Measurements from ENCODE around the gene ITGB7. TPM values are rescaled to one million over a fixed set of nuclear protein-coding genes. Genes with fewer than 3 reads are reported as not detected.

ITGB7 gene
- total and polyA plus RNA-seq, 9 of the 15 experiments (the other 6 are each of a cell fraction or from before 2014, with no cell fraction given) = 0.06 to 2.0 (median 0.67) TPM

DNA sequence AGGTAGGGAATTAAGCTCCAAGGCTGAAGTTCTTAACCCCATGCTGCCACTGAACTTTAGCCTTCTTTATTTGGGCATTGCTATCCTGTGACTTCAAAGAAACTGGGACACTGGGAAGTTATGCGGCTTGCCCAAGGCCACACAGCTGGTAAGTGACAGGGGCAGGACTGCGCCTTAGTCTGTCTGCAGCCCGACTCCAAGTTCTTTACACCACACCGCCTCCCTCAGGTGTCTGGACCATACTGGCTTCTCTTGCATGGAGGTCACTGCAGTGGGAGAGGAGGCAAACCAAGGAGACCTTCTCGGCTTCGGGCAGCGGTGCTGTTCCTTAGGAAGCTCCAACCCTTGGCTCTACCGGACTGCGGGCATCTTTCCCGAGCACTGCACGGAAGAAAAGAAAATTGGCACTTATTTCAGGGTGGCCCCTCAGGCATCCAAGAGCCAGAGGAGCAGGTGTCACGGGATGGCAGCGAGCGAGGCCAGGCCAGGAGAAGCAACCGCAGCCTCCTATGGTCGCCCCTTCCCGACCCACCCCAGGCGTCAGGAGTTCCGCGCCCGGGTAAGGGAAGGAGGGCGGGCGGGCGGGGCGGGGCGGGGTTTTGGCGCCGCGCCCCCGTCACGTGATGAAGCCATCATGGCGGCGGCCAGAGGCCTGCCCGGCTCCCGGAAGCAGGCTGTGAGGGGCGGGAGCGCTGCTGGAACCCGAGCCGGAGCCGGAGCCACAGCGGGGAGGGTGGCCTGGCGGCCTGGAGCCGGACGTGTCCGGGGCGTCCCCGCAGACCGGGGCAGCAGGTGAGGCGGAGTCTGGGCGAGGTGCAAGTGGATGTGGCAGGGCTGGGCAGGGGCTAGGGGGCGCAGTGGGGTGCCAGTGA is 44.7 kb upstream of the ITGB7 start (continued):
- TF ChIP-seq, protein P1, sequence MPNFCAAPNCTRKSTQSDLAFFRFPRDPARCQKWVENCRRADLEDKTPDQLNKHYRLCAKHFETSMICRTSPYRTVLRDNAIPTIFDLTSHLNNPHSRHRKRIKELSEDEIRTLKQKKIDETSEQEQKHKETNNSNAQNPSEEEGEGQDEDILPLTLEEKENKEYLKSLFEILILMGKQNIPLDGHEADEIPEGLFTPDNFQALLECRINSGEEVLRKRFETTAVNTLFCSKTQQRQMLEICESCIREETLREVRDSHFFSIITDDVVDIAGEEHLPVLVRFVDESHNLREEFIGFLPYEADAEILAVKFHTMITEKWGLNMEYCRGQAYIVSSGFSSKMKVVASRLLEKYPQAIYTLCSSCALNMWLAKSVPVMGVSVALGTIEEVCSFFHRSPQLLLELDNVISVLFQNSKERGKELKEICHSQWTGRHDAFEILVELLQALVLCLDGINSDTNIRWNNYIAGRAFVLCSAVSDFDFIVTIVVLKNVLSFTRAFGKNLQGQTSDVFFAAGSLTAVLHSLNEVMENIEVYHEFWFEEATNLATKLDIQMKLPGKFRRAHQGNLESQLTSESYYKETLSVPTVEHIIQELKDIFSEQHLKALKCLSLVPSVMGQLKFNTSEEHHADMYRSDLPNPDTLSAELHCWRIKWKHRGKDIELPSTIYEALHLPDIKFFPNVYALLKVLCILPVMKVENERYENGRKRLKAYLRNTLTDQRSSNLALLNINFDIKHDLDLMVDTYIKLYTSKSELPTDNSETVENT (CRISPR knock-in tag; IDR thresholded peaks at IDR 0.05) = peak; percentile 31; the same call in 1 of the 2 replicates
- TF ChIP-seq RBM15 (IDR thresholded peaks at IDR 0.05; ENCODE audit: insufficient read depth, low read length) = no peak
- TF ChIP-seq, protein P2, sequence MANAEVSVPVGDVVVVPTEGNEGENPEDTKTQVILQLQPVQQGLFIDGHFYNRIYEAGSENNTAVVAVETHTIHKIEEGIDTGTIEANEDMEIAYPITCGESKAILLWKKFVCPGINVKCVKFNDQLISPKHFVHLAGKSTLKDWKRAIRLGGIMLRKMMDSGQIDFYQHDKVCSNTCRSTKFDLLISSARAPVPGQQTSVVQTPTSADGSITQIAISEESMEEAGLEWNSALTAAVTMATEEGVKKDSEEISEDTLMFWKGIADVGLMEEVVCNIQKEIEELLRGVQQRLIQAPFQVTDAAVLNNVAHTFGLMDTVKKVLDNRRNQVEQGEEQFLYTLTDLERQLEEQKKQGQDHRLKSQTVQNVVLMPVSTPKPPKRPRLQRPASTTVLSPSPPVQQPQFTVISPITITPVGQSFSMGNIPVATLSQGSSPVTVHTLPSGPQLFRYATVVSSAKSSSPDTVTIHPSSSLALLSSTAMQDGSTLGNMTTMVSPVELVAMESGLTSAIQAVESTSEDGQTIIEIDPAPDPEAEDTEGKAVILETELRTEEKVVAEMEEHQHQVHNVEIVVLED (CRISPR knock-in tag; IDR thresholded peaks at IDR 0.05) = no peak
- peak; percentile 65 for TF ChIP-seq ETV1 (tag; conservative IDR thresholded peaks at IDR 0.05; ENCODE audit: low read depth)
- no peak; a peak in 1 of 3 replicates for TF ChIP-seq CBX3 (IDR thresholded peaks at IDR 0.05; ENCODE audit: borderline replicate concordance in 1 of 2, low read length in 2 of 2)
- TF ChIP-seq NFE2L1 (tag; IDR thresholded peaks at IDR 0.05; ENCODE audit: borderline replicate concordance, low read depth) = no peak
- TF ChIP-seq CBX1 (IDR thresholded peaks at IDR 0.05; ENCODE audit: low read depth) = no peak
- no peak for TF ChIP-seq NFYB (IDR thresholded peaks at IDR 0.05; ENCODE audit: extremely low read depth, insufficient read length)
- TF ChIP-seq JUND (IDR thresholded peaks at IDR 0.05; ENCODE audit: borderline replicate concordance, low read depth, low read length) = 0 out of 2 replicates have a peak, but pooled peaks have one; percentile 37
- peak; percentile 28; the same call in 1 of the 3 replicates for TF ChIP-seq JUND (tag; IDR thresholded peaks at IDR 0.05; ENCODE audit: borderline replicate concordance, low read depth, low read length)
- TF ChIP-seq SAFB (IDR thresholded peaks at IDR 0.05; ENCODE audit: borderline replicate concordance, low read depth, low read length) = no peak
- no peak for TF ChIP-seq RBM39 (optimal IDR thresholded peaks at IDR 0.05; ENCODE audit: low read depth, low read length)
- TF ChIP-seq NCOA4 (IDR thresholded peaks at IDR 0.05; ENCODE audit: partially characterized antibody) = no peak
- TF ChIP-seq ZNF174 (CRISPR knock-in tag; IDR thresholded peaks at IDR 0.05) = no peak
- TF ChIP-seq ZNF165 (CRISPR knock-in tag; IDR thresholded peaks at IDR 0.05; ENCODE audit: borderline replicate concordance) = no peak
- TF ChIP-seq LEF1 (IDR thresholded peaks at IDR 0.05) = no peak
- peak; percentile 50 for TF ChIP-seq DACH1 (IDR thresholded peaks at IDR 0.05; ENCODE audit: partially characterized antibody)
- TF ChIP-seq GATAD2B (IDR thresholded peaks at IDR 0.05; ENCODE audit: borderline replicate concordance) = no peak
- TF ChIP-seq PRMT5 (CRISPR knock-in tag; IDR thresholded peaks at IDR 0.05) = no peak
- no peak for TF ChIP-seq SMARCB1 (IDR thresholded peaks at IDR 0.05; ENCODE audit: insufficient read length, low read depth)
- TF ChIP-seq, protein P3, sequence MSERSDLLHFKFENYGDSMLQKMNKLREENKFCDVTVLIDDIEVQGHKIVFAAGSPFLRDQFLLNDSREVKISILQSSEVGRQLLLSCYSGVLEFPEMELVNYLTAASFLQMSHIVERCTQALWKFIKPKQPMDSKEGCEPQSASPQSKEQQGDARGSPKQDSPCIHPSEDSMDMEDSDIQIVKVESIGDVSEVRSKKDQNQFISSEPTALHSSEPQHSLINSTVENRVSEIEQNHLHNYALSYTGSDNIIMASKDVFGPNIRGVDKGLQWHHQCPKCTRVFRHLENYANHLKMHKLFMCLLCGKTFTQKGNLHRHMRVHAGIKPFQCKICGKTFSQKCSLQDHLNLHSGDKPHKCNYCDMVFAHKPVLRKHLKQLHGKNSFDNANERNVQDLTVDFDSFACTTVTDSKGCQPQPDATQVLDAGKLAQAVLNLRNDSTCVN (CRISPR knock-in tag; IDR thresholded peaks at IDR 0.05) = peak; percentile 10; the same call in 1 of the 2 replicates
- TF ChIP-seq EWSR1 (IDR thresholded peaks at IDR 0.05; ENCODE audit: borderline replicate concordance, low read depth, partially characterized antibody) = no peak
